A549 (cell line): ENCODE data around the gene NQO2. TPM values are rescaled to one million over a fixed set of nuclear protein-coding genes. Genes with fewer than 3 reads are reported as not detected.

Source experiments
- ATAC-seq, 2 experiments: fragments of 200-7000 bp in 1 of 2; fragments of >200 bp in 1 of 2; cut with Nextera tagmentation in 1 of 2; cut with Tn5 transposase in 1 of 2; 3 replicates each; pipeline versions ENCODE4 v1.8.0 to v1.9.1; 2018 to 2020; ENCODE audit warnings: mild to moderate bottlenecking in 1 of 2, moderate library complexity in 1 of 2
- CTCF ChIA-PET: fragments of 300-600 bp; sonication (Branson Sonifier 250); formaldehyde crosslinking; extraction: SDS; loops from one replicate; lab custom pipeline; 2021; ENCODE audit warnings: antibody characterized with exemption, inconsistent platforms; lab: Yijun Ruan, JAX
- POLR2A ChIA-PET: fragments of 350-600 bp; formaldehyde crosslinking; extraction: SDS; loops from one replicate; lab custom pipeline; 2021; ENCODE audit warnings: antibody characterized with exemption, inconsistent platforms; lab: Yijun Ruan, JAX
- DNase-seq, 2 experiments: peaks; one replicate each; pipeline versions ENCODE4 v3.0.0 to v3.0.0-alpha.2; 2011 to 2016; ENCODE audit warnings: low read depth in 1 of 2, low spot score in 1 of 2
- FAIRE-seq: peaks from 2 replicates; lab custom pipeline; 2011; peaks lifted over from hg19 to GRCh38; lab: Jason Lieb, UNC
- H3K27ac ChIP-seq, 2 experiments: fragments of >200 bp; sonication (Bioruptor Twin); formaldehyde crosslinking; 3 replicates each; pipeline ENCODE4 v1.5.1; 2016 to 2017
- H3K4me1 ChIP-seq: fragments of >200 bp; sonication (Bioruptor Twin); formaldehyde crosslinking; 3 replicates; pipeline ENCODE4 v1.6.1; 2016
- H3K4me2 ChIP-seq: fragments of >200 bp; sonication (Bioruptor Twin); formaldehyde crosslinking; 3 replicates; pipeline ENCODE4 v1.6.1; 2016
- H3K4me3 ChIP-seq: fragments of >200 bp; sonication (Bioruptor Twin); formaldehyde crosslinking; 3 replicates; pipeline ENCODE4 v1.5.1; 2016
- H3K9me3 ChIP-seq: fragments of >200 bp; sonication (Bioruptor Twin); formaldehyde crosslinking; 3 replicates; pipeline ENCODE4 v1.6.1; 2016
- ATOH8 ChIP-seq: fragments of 250-450 bp; sonication (Bioruptor Pico); IDR thresholded peaks from 2 replicates; pipeline ENCODE4 v1.5.0; 2020; ENCODE audit warnings: low read depth, mild to moderate bottlenecking, moderate library complexity
- BCL3 ChIP-seq: fragments of >200 bp; sonication (Bioruptor Twin); formaldehyde crosslinking; IDR thresholded peaks from 3 replicates; pipeline ENCODE4 v1.6.1; 2016
- CBX2 ChIP-seq: fragments of 200-600 bp; sonication (generic); IDR thresholded peaks from 2 replicates; pipeline ENCODE4 v1.6.1; 2016; ENCODE audit warnings: low read depth, mild to moderate bottlenecking, borderline replicate concordance
- CBX8 ChIP-seq: fragments of 200-600 bp; sonication (generic); IDR thresholded peaks from 2 replicates; pipeline ENCODE4 v1.6.1; 2016
- CEBPB ChIP-seq, 2 experiments: fragments of >200 bp in 1 of 2; sonication (Bioruptor Twin) in 1 of 2; formaldehyde crosslinking in 1 of 2; IDR thresholded peaks; 2 replicates each; pipeline ENCODE4 v1.6.1; 2012 to 2016
- CHD4 ChIP-seq: fragments of 200-600 bp; sonication (generic); IDR thresholded peaks from 2 replicates; pipeline ENCODE4 v1.6.1; 2016; ENCODE audit warnings: antibody characterized with exemption, mild to moderate bottlenecking, borderline replicate concordance
- CTCF ChIP-seq: fragments of >200 bp; sonication (Bioruptor Twin); formaldehyde crosslinking; IDR thresholded peaks from 3 replicates; pipeline ENCODE4 v1.5.1; 2016
- EHF ChIP-seq: fragments of 250-450 bp; sonication (Bioruptor Pico); IDR thresholded peaks from 2 replicates; pipeline ENCODE4 v1.5.0; 2020; ENCODE audit warnings: mild to moderate bottlenecking
- EHMT2 ChIP-seq: fragments of 200-600 bp; sonication (generic); IDR thresholded peaks from 2 replicates; pipeline ENCODE4 v1.6.1; 2016; ENCODE audit warnings: antibody characterized with exemption, low read depth, mild to moderate bottlenecking, moderate library complexity
- ELK1 ChIP-seq: fragments of 150-350 bp; IDR thresholded peaks from 2 replicates; pipeline ENCODE4 v1.6.1; 2014; ENCODE audit warnings: low read depth, mild to moderate bottlenecking, low read length
- FOSL2 ChIP-seq, 2 experiments: fragments of 450-650 bp in 1 of 2; fragments of >200 bp in 1 of 2; sonication (Bioruptor Twin) in 1 of 2; formaldehyde crosslinking; IDR thresholded peaks; 2 replicates each; pipeline versions ENCODE4 v1.5.0 to v1.6.1; 2016 to 2020; ENCODE audit warnings: mild to moderate bottlenecking in 1 of 2, moderate library complexity in 1 of 2
- HDAC2 ChIP-seq: fragments of 200-600 bp; sonication (generic); IDR thresholded peaks from 2 replicates; pipeline ENCODE4 v1.6.1; 2016
- HES2 ChIP-seq: fragments of >200 bp; sonication (Bioruptor Twin); formaldehyde crosslinking; IDR thresholded peaks from 2 replicates; pipeline ENCODE4 v1.6.1; 2016
- HEYL ChIP-seq: fragments of 250-450 bp; sonication (Bioruptor Pico); IDR thresholded peaks from 2 replicates; pipeline ENCODE4 v1.8.0; 2021; ENCODE audit warnings: mild to moderate bottlenecking, moderate library complexity
- HOXA7 ChIP-seq: fragments of 250-450 bp; sonication (Bioruptor Pico); IDR thresholded peaks from 2 replicates; pipeline ENCODE4 v1.5.0; 2020; ENCODE audit warnings: mild to moderate bottlenecking, moderate library complexity
- HOXB13 ChIP-seq: fragments of 250-450 bp; sonication (Bioruptor Pico); IDR thresholded peaks from 2 replicates; pipeline ENCODE4 v1.5.0; 2020; ENCODE audit warnings: low read depth, mild to moderate bottlenecking, moderate library complexity
- HOXB5 ChIP-seq: fragments of 250-450 bp; sonication (Bioruptor Pico); IDR thresholded peaks from 2 replicates; pipeline ENCODE4 v1.5.0; 2020; ENCODE audit warnings: mild to moderate bottlenecking, moderate library complexity
- KDM1A ChIP-seq: fragments of 200-600 bp; sonication (generic); IDR thresholded peaks from 2 replicates; pipeline ENCODE4 v1.6.1; 2016; ENCODE audit warnings: low read depth, mild to moderate bottlenecking
- MAFK ChIP-seq: fragments of 450-650 bp; IDR thresholded peaks from 2 replicates; pipeline ENCODE4 v1.6.1; 2014; ENCODE audit not compliant: partially characterized antibody
- MYC ChIP-seq: IDR thresholded peaks from 2 replicates; pipeline ENCODE4 v1.6.1; 2012; ENCODE audit warnings: mild to moderate bottlenecking, inconsistent platforms, low read length, improper control_type of control experiment, borderline replicate concordance
- PBX3 ChIP-seq: IDR thresholded peaks from 2 replicates; pipeline ENCODE4 v1.6.1; 2012
- PHF8 ChIP-seq: fragments of 200-600 bp; sonication (generic); IDR thresholded peaks from 2 replicates; pipeline ENCODE4 v1.6.1; 2016; ENCODE audit warnings: low read depth, mild to moderate bottlenecking, antibody characterized with exemption, moderate library complexity, borderline replicate concordance
- RFX5 ChIP-seq: fragments of 450-650 bp; IDR thresholded peaks from 2 replicates; pipeline ENCODE4 v1.7.1; 2014; ENCODE audit warnings: antibody characterized with exemption, mild to moderate bottlenecking, moderate library complexity
- SREBF2 ChIP-seq: fragments of 450-650 bp; IDR thresholded peaks from 2 replicates; pipeline ENCODE4 v1.6.1; 2014; ENCODE audit warnings: mild to moderate bottlenecking, moderate library complexity
- WGBS: methylation state at CpG from one replicate; pipeline ENCODE4 v1.1.6; 2017; ENCODE audit errors: missing lambda C conversion rate; 5-methylcytosine and 5-hydroxymethylcytosine counted together
- polyA plus RNA-seq, 4 experiments: library from polyadenylated mRNA; depleted of rRNA in 3 of 4; stranded (reverse); fragments of >200 nt; fragmentation: RNase III in 1 of 4; extraction: RNeasy Plus Mini Kit Qiagen cat#74134 plus additional on column Dnase treatment in 1 of 4; gene quantifications; 2 replicates in 3 of 4; 3 replicates in 1 of 4; pipeline ENCODE4 v1.2.3, GENCODE V29; 2011 to 2017

NQO2 gene
- polyA plus RNA-seq, 2 of the 4 experiments (the other 2 are of a cell fraction) = 67.2 to 86.5 TPM

- no peak for TF ChIP-seq CTCF
- no peak for TF ChIP-seq HDAC2
- no peak for TF ChIP-seq CBX8
- no peak for TF ChIP-seq HOXB5 (CRISPR knock-in tag)
- TF ChIP-seq PHF8 = no peak
- no peak for TF ChIP-seq MYC
- no peak for TF ChIP-seq RFX5
- no peak for TF ChIP-seq ATOH8 (CRISPR knock-in tag)
Measured at GRCh38 chr6:3014675-3015066, 15.0 kb downstream of the NQO2 start (continued).

- no peak for ATAC-seq
- H3K4me3 ChIP-seq = no peak overlapping the region
- DNase-seq = no peak
- ChIA-PET CTCF (interaction anchor here (1.5 to 1.6 kb wide), 2 partner anchors 53 to 63 kb away, joined by 4 read pairs; partner anchors contain the start of gene RIPK1), POLR2A (no interaction called here)
- WGBS = 93% methylated on average over 9 of the region's 10 CpGs
- no peak overlapping the region for H3K27ac ChIP-seq
- no peak for FAIRE-seq
- H3K4me1 ChIP-seq = peaks cover 12% of the 10 kb centered on the region
- H3K4me2 ChIP-seq = no peak overlapping the region
- peaks cover 10% of the 10 kb centered on the region; the same call in 1 of the 3 replicates for H3K9me3 ChIP-seq
- TF ChIP-seq CEBPB (IDR thresholded peaks at IDR 0.05) = no peak
- TF ChIP-seq ELK1 = no peak
- TF ChIP-seq MAFK = no peak
- TF ChIP-seq KDM1A = no peak
- TF ChIP-seq HOXB13 (CRISPR knock-in tag) = no peak
Measured at GRCh38 chr6:3015144-3015543, 15.4 kb downstream of the NQO2 start.

- DNase-seq = no peak
- no peak for ATAC-seq
- Histone ChIP-seq H3K9me3 (peaks cover 4% of the 10 kb centered on the region; the same call in 1 of the 3 replicates), H3K4me2 (no peak overlapping the region), H3K4me1 (peaks cover 10% of the 10 kb centered on the region), H3K27ac (no peak overlapping the region), H3K4me3 (no peak overlapping the region)
- CTCF ChIA-PET = interaction anchor here (0.9 to 1.2 kb wide), 4 partner anchors 17 to 39 kb away, joined by 3 to 4 read pairs (median 3); partner anchors contain the start of gene NQO2
- FAIRE-seq = no peak
- 96% methylated on average over 17 of the region's 17 CpGs for WGBS
- POLR2A ChIA-PET = no interaction called here
- TF ChIP-seq CTCF (no peak), HES2 (no peak), EHF (CRISPR knock-in tag) (no peak), EHMT2 (no peak), PBX3 (no peak), CBX2 (no peak), MYC (no peak), HDAC2 (no peak), SREBF2 (no peak), HOXA7 (no peak), HEYL (CRISPR knock-in tag) (no peak), FOSL2 (IDR thresholded peaks at IDR 0.05) (no peak), FOSL2 (CRISPR knock-in tag; IDR thresholded peaks at IDR 0.05) (no peak), PHF8 (no peak), CHD4 (no peak), BCL3 (no peak)
Measured at GRCh38 chr6:3016473-3017280, 17.0 kb downstream of the NQO2 start.
